Suprapubic skin (tissue), 4 donors: Measurements from ENCODE around the gene SPARC. TPM values are rescaled to one million over a fixed set of nuclear protein-coding genes. Genes with fewer than 3 reads are reported as not detected.

ENCODE experiments used
- DNase-seq, 2 donors: peaks; one replicate each; pipeline ENCODE4 v3.0.0-alpha.2; 2019; ENCODE audit warnings: low spot score in 2 of 2
- H3K27ac ChIP-seq: fragments of 200-600 bp; sonication (generic); one replicate; pipeline ENCODE4 v1.5.1; 2019
- H3K27me3 ChIP-seq: fragments of 200-600 bp; sonication (generic); one replicate; pipeline ENCODE4 v1.5.1; 2019
- H3K36me3 ChIP-seq: fragments of 200-600 bp; sonication (generic); one replicate; pipeline ENCODE4 v1.5.1; 2019
- H3K4me1 ChIP-seq: fragments of 200-600 bp; sonication (generic); one replicate; pipeline ENCODE4 v1.5.1; 2019
- H3K4me3 ChIP-seq: fragments of 200-600 bp; sonication (generic); one replicate; pipeline ENCODE4 v1.5.1; 2019; ENCODE audit warnings: mild to moderate bottlenecking
- H3K9me3 ChIP-seq: fragments of 200-600 bp; sonication (generic); one replicate; pipeline ENCODE4 v1.5.1; 2019
- EP300 ChIP-seq: sonication (generic); formaldehyde crosslinking; IDR thresholded peaks from one replicate; pipeline ENCODE4 v1.6.1; 2017; ENCODE audit warnings: antibody characterized with exemption
- POLR2A ChIP-seq, 2 donors: fragments of 450-650 bp; IDR thresholded peaks; one replicate each; pipeline ENCODE4 v1.6.1; 2017; ENCODE audit warnings: antibody characterized with exemption in 2 of 2, mild to moderate bottlenecking in 2 of 2, moderate library complexity in 2 of 2
- POLR2AphosphoS5 ChIP-seq, 3 donors: sonication (generic); formaldehyde crosslinking; IDR thresholded peaks; one replicate each; pipeline ENCODE4 v1.6.1; 2017; ENCODE audit warnings: antibody characterized with exemption in 3 of 3
- WGBS: methylation state at CpG from one replicate; pipeline ENCODE4 v1.1.5; 2018; 5-methylcytosine and 5-hydroxymethylcytosine counted together
- total RNA-seq, 4 donors: library from RNA; depleted of rRNA; stranded (reverse); fragments of >200 nt; gene quantifications; one replicate each; pipeline ENCODE4 v1.1.0, GENCODE V29; 2016
- TF ChIP-seq, protein P1 (sequence below), 2 donors: fragments of 200-600 bp in 1 of 2; fragments of 450-650 bp in 1 of 2; sonication (generic) in 1 of 2; IDR thresholded peaks; one replicate each; pipeline ENCODE4 v1.5.1; 2016 to 2019; ENCODE audit warnings: antibody characterized with exemption in 2 of 2, mild to moderate bottlenecking in 1 of 2, moderate library complexity in 1 of 2

SPARC gene
- total RNA-seq, 4 donors from 2014 or later: 265 to 337 (median 270) TPM

DNA sequence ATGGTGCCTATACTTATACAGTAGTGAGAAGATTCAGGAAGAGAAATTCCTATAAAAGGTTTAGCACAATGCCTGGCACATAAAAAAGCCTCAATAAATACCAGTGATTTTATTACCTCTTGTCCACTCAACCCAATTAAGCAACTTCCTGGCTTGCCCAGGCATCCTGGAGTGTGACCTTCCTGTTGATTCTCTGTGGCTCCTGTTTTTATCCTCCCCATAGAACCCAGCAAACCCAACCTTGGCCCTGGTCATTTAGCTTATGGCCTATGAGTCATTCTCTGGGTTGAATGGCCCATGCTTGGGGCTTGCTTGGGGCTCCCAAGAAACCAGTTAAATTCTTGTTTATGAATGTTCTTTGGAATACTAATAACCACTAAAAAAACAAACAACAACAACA is 21.4 kb upstream of the SPARC start:
- Histone ChIP-seq H3K4me3 (no peak overlapping the region), H3K27me3 (no peaks in the 10 kb centered on the region), H3K36me3 (no peaks in the 10 kb centered on the region), H3K27ac (no peak overlapping the region), H3K9me3 (no peaks in the 10 kb centered on the region), H3K4me1 (peaks cover 7% of the 10 kb centered on the region)
- TF ChIP-seq, protein P1, sequence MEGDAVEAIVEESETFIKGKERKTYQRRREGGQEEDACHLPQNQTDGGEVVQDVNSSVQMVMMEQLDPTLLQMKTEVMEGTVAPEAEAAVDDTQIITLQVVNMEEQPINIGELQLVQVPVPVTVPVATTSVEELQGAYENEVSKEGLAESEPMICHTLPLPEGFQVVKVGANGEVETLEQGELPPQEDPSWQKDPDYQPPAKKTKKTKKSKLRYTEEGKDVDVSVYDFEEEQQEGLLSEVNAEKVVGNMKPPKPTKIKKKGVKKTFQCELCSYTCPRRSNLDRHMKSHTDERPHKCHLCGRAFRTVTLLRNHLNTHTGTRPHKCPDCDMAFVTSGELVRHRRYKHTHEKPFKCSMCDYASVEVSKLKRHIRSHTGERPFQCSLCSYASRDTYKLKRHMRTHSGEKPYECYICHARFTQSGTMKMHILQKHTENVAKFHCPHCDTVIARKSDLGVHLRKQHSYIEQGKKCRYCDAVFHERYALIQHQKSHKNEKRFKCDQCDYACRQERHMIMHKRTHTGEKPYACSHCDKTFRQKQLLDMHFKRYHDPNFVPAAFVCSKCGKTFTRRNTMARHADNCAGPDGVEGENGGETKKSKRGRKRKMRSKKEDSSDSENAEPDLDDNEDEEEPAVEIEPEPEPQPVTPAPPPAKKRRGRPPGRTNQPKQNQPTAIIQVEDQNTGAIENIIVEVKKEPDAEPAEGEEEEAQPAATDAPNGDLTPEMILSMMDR (IDR thresholded peaks at IDR 0.05): no peak
- TF ChIP-seq POLR2A (IDR thresholded peaks at IDR 0.05) (no peak), POLR2AphosphoS5 (IDR thresholded peaks at IDR 0.05) (no peak)
- no peak for DNase-seq

DNA sequence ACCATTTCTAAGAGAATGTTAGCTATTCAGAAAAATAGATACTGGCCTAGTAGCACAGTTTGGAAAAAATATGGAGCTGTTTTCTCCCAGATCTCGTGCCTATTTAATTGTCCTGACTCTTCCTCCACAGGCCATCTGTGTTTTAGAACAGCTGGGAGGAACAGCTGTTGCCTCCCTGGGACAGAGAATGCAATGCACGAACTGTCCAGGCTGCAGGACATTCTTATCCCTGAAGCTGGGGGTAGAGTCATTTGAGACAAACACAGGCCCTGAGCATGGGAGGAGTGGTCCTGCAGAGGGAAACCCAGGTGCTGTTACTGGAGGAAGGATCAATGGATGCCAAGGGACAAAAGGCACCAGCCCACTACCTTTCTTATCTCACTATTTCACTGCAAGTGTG is 20.9 kb upstream of the SPARC start:
- no peaks in the 10 kb centered on the region for H3K9me3 ChIP-seq
- peaks cover 7% of the 10 kb centered on the region for H3K4me1 ChIP-seq
- 56% methylated on average over 2 of the region's 2 CpGs for WGBS
- DNase-seq: no peak
- H3K27ac ChIP-seq: no peak overlapping the region
- no peaks in the 10 kb centered on the region for H3K36me3 ChIP-seq
- no peak overlapping the region for H3K4me3 ChIP-seq
- H3K27me3 ChIP-seq: no peaks in the 10 kb centered on the region
- TF ChIP-seq EP300 (no peak), POLR2A (IDR thresholded peaks at IDR 0.05) (no peak), POLR2AphosphoS5 (IDR thresholded peaks at IDR 0.05) (no peak)
- TF ChIP-seq, protein P1 (IDR thresholded peaks at IDR 0.05): no peak

DNA sequence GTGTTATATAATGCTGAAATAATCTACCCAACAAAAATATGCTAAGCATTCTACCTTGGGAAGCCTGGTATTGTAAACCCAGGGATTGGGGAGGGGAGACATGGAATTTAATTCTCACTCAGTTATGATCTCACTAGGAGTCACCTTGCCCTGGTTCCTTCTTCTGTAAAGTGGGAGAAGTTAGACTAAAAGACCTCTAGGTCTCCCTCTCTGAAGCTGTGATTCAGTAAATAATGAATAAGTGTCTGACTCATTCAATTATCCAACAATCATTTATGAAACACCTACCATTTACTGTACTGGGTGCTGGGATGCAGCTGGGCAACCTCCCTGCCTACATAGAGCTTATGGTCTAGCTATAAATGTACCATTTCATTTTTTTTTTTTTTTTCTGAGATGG is 20.2 kb upstream of the SPARC start:
- DNase-seq: no peak
- no peak overlapping the region for H3K4me3 ChIP-seq

DNA sequence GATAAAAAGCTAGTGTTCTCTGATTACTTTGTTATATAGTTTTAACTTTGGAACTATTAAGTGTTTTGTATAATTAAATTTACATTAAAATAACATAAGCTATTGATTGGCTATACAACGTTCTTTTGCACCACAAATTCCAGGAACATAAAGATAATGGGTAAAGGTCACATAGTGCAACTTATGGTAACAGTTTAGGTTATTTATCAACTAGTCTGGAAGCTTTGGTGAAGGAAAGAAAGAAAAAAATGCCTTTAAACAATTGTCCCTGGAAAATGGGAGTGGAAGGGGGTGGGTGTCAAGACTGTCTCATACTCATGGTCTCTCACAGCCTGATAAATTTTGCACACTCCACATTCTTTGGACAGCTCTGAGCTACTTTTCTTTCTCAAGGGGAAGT is 17.1 kb upstream of the SPARC start:
- 81% methylated on average over 1 of the region's 1 CpG for WGBS

More for the DNA sequence above, 20.2 kb upstream of the SPARC start:
- TF ChIP-seq POLR2A (IDR thresholded peaks at IDR 0.05) (no peak), EP300 (no peak), POLR2AphosphoS5 (IDR thresholded peaks at IDR 0.05) (no peak)
- TF ChIP-seq, protein P1 (IDR thresholded peaks at IDR 0.05): no peak
- Histone ChIP-seq H3K27me3 (no peaks in the 10 kb centered on the region), H3K36me3 (no peaks in the 10 kb centered on the region), H3K9me3 (no peaks in the 10 kb centered on the region), H3K27ac (no peak overlapping the region), H3K4me1 (peaks cover 7% of the 10 kb centered on the region)

DNA sequence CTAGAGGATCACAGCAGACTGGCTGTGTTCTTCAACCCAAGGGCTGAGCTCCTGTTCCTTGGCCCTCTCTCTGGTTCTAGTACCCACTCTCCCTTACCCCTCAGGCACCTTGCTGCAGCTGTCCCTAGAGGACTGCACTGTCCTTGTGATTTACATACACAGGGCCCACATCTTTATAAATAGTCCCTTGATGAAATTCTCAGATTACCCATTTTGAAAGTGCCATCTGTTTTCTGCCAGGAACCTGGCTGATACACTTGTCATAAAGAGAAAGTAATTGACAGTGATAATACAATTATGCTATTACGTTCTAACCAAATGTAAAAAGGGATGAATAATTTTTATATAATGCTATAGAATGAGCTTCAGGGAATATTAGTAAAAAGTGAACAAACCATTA is 16.5 kb upstream of the SPARC start:
- no peak for TF ChIP-seq POLR2AphosphoS5 (IDR thresholded peaks at IDR 0.05)
- TF ChIP-seq, protein P1 (IDR thresholded peaks at IDR 0.05): no peak
- no peak for TF ChIP-seq EP300
- no peak for TF ChIP-seq POLR2A (IDR thresholded peaks at IDR 0.05)
- Histone ChIP-seq H3K4me1 (peaks cover 20% of the 10 kb centered on the region), H3K27me3 (no peaks in the 10 kb centered on the region), H3K36me3 (no peaks in the 10 kb centered on the region), H3K4me3 (no peak overlapping the region), H3K27ac (no peak overlapping the region), H3K9me3 (no peaks in the 10 kb centered on the region)
- 57% methylated on average over 1 of the region's 1 CpG for WGBS
- no peak for DNase-seq

More for the DNA sequence above, 17.1 kb upstream of the SPARC start:
- no peaks in the 10 kb centered on the region for H3K9me3 ChIP-seq
- no peak for DNase-seq
- H3K4me3 ChIP-seq: no peak overlapping the region
- H3K27ac ChIP-seq: no peak overlapping the region
- H3K36me3 ChIP-seq: no peaks in the 10 kb centered on the region
- no peak for TF ChIP-seq POLR2A (IDR thresholded peaks at IDR 0.05)
- TF ChIP-seq EP300: no peak
- TF ChIP-seq POLR2AphosphoS5 (IDR thresholded peaks at IDR 0.05): no peak
- TF ChIP-seq, protein P1 (IDR thresholded peaks at IDR 0.05): no peak
- H3K27me3 ChIP-seq: no peaks in the 10 kb centered on the region
- H3K4me1 ChIP-seq: peaks cover 16% of the 10 kb centered on the region
